ENCODE measurements around the gene PRRX2.

DNA sequence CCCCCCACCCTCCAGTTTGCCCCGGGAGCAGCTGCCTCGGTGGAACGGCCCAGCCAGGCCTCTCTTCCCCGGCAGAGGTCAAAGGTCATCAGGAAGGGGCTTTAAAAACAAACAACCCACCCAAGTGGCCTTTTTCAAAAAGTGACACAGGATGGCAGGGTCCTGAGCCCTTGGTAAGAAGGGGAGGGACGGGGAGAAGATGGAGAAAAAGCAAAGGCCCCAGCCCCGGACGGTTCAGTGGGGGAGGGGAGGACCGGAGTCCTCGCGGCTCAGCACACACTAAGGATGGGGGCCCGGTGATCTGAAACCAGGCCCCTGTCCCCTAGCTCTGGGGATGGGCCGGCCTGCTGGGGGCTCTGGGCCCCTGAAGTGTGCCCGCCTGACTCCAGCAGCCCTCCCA lies 1.1 kb downstream of the PRRX2 start:
- TF ChIP-seq CTCF (optimal IDR thresholded peaks at IDR 0.05 in 1 of 3, IDR thresholded peaks at IDR 0.05 in 1 of 3, conservative IDR thresholded peaks at IDR 0.05 in 1 of 3; ENCODE audit: extremely low read depth in 1 of 3, insufficient read depth in 2 of 3, low read length in 3 of 3) (no peak), EZH2 (IDR thresholded peaks at IDR 0.05; ENCODE audit: low read length) (peak; percentile 74)
